Right renal cortex interstitium (tissue), 3 donors: ENCODE measurements around the gene GPR171. TPM values are rescaled to one million over a fixed set of nuclear protein-coding genes. Genes with fewer than 3 reads are reported as not detected.

ENCODE experiments used
- polyA plus RNA-seq, 3 donors: library from polyadenylated mRNA; unstranded; fragments of 120-200 nt; gene quantifications; one replicate each; pipeline ENCODE4 v1.2.1, GENCODE V29; 2013; ENCODE audit not compliant: insufficient read length in 3 of 3

GPR171 gene
- polyA plus RNA-seq, 3 donors = 0.12 TPM; not detected in 2

Other genes with a start within 250 kb of the GPR171 start
- not detected for gene CLRN1, start 230.5 kb downstream of the GPR171 start, polyA plus RNA-seq
- 1 to 10 TPM; 1.6 to 2.2 (median 2.1) TPM for gene MED12L, start 117.6 kb downstream of the GPR171 start, polyA plus RNA-seq
- gene P2RY14, start 75.3 kb upstream of the GPR171 start, polyA plus RNA-seq = 1 to 10 TPM in 1 of 3 donors, under 1 TPM in 2; 0.62 to 1.0 (median 0.85) TPM
- under 1 TPM in 1 of 3 donors, not detected in 2; 0.10 TPM for gene GPR87, start 113.6 kb upstream of the GPR171 start, polyA plus RNA-seq
- 1 to 10 TPM; 1.3 to 1.8 (median 1.6) TPM for gene P2RY13, start 126.3 kb upstream of the GPR171 start, polyA plus RNA-seq
- gene P2RY12, start 181.5 kb upstream of the GPR171 start, polyA plus RNA-seq = 1 to 10 TPM; 1.1 to 1.5 (median 1.3) TPM